Cardiac muscle cell (in vitro differentiated cells and primary cell): ENCODE measurements around the gene MYO6. TPM values are rescaled to one million over a fixed set of nuclear protein-coding genes. Genes with fewer than 3 reads are reported as not detected.

ENCODE experiments used
- DNase-seq, 2 donors: peaks; one replicate each; pipeline versions ENCODE4 v3.0.0 to v3.0.0-alpha.2; 2010 to 2017; ENCODE audit warnings: low read depth in 1 of 2, low spot score in 1 of 2
- H3K27ac ChIP-seq: fragments of 200-600 bp; sonication (generic); 2 replicates; pipeline ENCODE4 v1.5.1; 2016
- H3K27me3 ChIP-seq: fragments of 200-600 bp; sonication (generic); 2 replicates; pipeline ENCODE4 v1.6.0; 2016; ENCODE audit warnings: control low read depth
- H3K36me3 ChIP-seq: fragments of 200-600 bp; sonication (generic); 2 replicates; pipeline ENCODE4 v1.5.1; 2016; ENCODE audit warnings: control low read depth
- H3K4me1 ChIP-seq: fragments of 200-600 bp; sonication (generic); 2 replicates; pipeline ENCODE4 v1.8.1; 2017; ENCODE audit warnings: low read depth, mild to moderate bottlenecking, mixed run types
- H3K4me3 ChIP-seq: fragments of 200-600 bp; sonication (generic); 2 replicates; pipeline ENCODE4 v1.5.1; 2016; ENCODE audit warnings: mild to moderate bottlenecking
- H3K9me3 ChIP-seq: fragments of 200-600 bp; sonication (generic); 2 replicates; pipeline ENCODE4 v1.5.1; 2017; ENCODE audit warnings: low read depth, mild to moderate bottlenecking, control low read depth
- polyA plus RNA-seq: library from polyadenylated mRNA; unstranded; fragments of >200 nt; fragmentation: Nextera tagmentation; extraction: Ambion mirVana; gene quantifications from 2 replicates; pipeline ENCODE4 v1.2.1, GENCODE V29; 2016
- total RNA-seq: library from RNA; depleted of rRNA; stranded (reverse); fragments of >200 nt; gene quantifications from 2 replicates; pipeline ENCODE4 v1.2.3, GENCODE V29; 2016
- TF ChIP-seq, protein P1 (sequence below): IDR thresholded peaks from 2 replicates; pipeline ENCODE4 v1.5.1; 2012; ENCODE audit warnings: low read depth, mild to moderate bottlenecking, low read length

Gene MYO6
- total and polyA plus RNA-seq, 2 experiments from 2014 or later, result 17.9 to 34.7 TPM

GRCh38 chr6:75800708-75801505, 51.9 kb downstream of the MYO6 start:
- Histone ChIP-seq H3K9me3 (no peaks in the 10 kb centered on the region), H3K27ac (no peak overlapping the region), H3K27me3 (no peaks in the 10 kb centered on the region), H3K4me3 (no peak overlapping the region), H3K36me3 (no peaks in the 10 kb centered on the region), H3K4me1 (peaks cover 11% of the 10 kb centered on the region)
- DNase-seq, result no peak
- TF ChIP-seq, protein P1, sequence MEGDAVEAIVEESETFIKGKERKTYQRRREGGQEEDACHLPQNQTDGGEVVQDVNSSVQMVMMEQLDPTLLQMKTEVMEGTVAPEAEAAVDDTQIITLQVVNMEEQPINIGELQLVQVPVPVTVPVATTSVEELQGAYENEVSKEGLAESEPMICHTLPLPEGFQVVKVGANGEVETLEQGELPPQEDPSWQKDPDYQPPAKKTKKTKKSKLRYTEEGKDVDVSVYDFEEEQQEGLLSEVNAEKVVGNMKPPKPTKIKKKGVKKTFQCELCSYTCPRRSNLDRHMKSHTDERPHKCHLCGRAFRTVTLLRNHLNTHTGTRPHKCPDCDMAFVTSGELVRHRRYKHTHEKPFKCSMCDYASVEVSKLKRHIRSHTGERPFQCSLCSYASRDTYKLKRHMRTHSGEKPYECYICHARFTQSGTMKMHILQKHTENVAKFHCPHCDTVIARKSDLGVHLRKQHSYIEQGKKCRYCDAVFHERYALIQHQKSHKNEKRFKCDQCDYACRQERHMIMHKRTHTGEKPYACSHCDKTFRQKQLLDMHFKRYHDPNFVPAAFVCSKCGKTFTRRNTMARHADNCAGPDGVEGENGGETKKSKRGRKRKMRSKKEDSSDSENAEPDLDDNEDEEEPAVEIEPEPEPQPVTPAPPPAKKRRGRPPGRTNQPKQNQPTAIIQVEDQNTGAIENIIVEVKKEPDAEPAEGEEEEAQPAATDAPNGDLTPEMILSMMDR, result no peak

GRCh38 chr6:75802366-75802765, 53.3 kb downstream of the MYO6 start:
- Histone ChIP-seq H3K4me1 (peaks cover 11% of the 10 kb centered on the region), H3K27me3 (no peaks in the 10 kb centered on the region), H3K4me3 (no peak overlapping the region), H3K27ac (no peak overlapping the region), H3K9me3 (no peaks in the 10 kb centered on the region), H3K36me3 (no peaks in the 10 kb centered on the region)
- TF ChIP-seq, protein P1, result no peak
- DNase-seq, result no peak

DNA sequence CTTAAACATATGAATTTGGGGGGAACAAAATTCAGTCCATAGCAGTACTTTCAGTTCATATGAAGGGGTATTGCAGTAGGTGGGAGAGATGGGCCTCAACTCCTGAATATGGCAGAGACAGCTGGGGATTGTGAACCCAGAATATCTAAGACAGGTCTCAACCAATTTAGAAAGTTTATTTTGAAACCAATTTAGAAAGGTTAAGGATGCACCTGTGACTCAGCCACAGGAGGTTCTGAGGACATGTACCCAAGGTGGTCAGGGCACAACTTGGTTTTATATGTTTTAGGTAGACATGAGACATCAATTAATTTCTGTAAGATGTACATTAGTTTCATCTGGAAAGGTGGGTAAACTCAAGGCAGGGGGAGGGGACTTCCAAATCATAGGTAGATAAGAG, 59.5 kb downstream of the MYO6 start:
- DNase-seq, result no peak
- Histone ChIP-seq H3K4me3 (no peak overlapping the region), H3K27ac (no peak overlapping the region), H3K9me3 (no peaks in the 10 kb centered on the region), H3K36me3 (no peaks in the 10 kb centered on the region), H3K27me3 (no peaks in the 10 kb centered on the region), H3K4me1 (peaks cover 7% of the 10 kb centered on the region)
- TF ChIP-seq, protein P1, result no peak

GRCh38 chr6:75812560-75812959, 63.5 kb downstream of the MYO6 start:
- Histone ChIP-seq H3K4me3 (no peak overlapping the region), H3K36me3 (peaks cover under 1% of the 10 kb centered on the region), H3K4me1 (peaks cover 7% of the 10 kb centered on the region), H3K27ac (no peak overlapping the region), H3K9me3 (no peaks in the 10 kb centered on the region), H3K27me3 (no peaks in the 10 kb centered on the region)
- no peak for DNase-seq
- TF ChIP-seq, protein P1, result no peak

- Histone ChIP-seq H3K27ac (no peak overlapping the region), H3K9me3 (no peaks in the 10 kb centered on the region), H3K4me3 (no peak overlapping the region), H3K4me1 (peaks cover 7% of the 10 kb centered on the region), H3K36me3 (peaks cover 6% of the 10 kb centered on the region), H3K27me3 (no peaks in the 10 kb centered on the region)
- TF ChIP-seq, protein P1, result no peak
- DNase-seq, result no peak
Measured at GRCh38 chr6:75813476-75814250, 64.6 kb downstream of the MYO6 start.
